Measurements from ENCODE around the gene IRF8. TPM values are rescaled to one million over a fixed set of nuclear protein-coding genes. Genes with fewer than 3 reads are reported as not detected.

IRF8 gene
- total and polyA plus RNA-seq, 2 of the 13 experiments (the other 11 are each of a cell fraction or from before 2014, with no cell fraction given): not detected

GRCh38 chr16:85914423-85914794, 15.4 kb downstream of the IRF8 start:
- Histone ChIP-seq H3K27ac (ENCODE audit: extremely low read length, insufficient read depth, low read length) (no peak overlapping the region), H2AFZ (ENCODE audit: low read length) (no peak overlapping the region), H3K9ac (ENCODE audit: insufficient read depth, low read depth, low read length) (no peak overlapping the region), H4K20me1 (ENCODE audit: insufficient read depth, low read length) (no peaks in the 10 kb centered on the region), H3K79me2 (ENCODE audit: insufficient read depth, low read length) (no peaks in the 10 kb centered on the region), H3K4me3 (replicated peaks in 1 of 3; ENCODE audit: insufficient read depth in 1 of 3, low read depth in 2 of 3, low read length in 3 of 3) (no peak overlapping the region), H3K4me2 (ENCODE audit: low read depth, low read length) (no peak overlapping the region), H3K27me3 (ENCODE audit: control insufficient read depth in 1 of 2, insufficient read depth in 2 of 2, low read length in 2 of 2) (peaks cover 3 to 35% of the 10 kb centered on the region in 2 experiments; a peak in 4 of 5 replicates), H3K9me3 (ENCODE audit: low read length) (no peaks in the 10 kb centered on the region), H3K36me3 (replicated peaks in 1 of 2; ENCODE audit: control insufficient read depth in 1 of 2, insufficient read depth in 2 of 2, low read length in 2 of 2) (no peaks in the 10 kb centered on the region), H3K4me1 (ENCODE audit: insufficient read depth, low read length) (peaks cover 15% of the 10 kb centered on the region)
- ChIA-PET POLR2A (no interaction called here), CTCF (ENCODE audit: low intra/inter-chr PET ratio, low total read pairs) (no interaction called here)
- WGBS (ENCODE audit: low lambda C conversion rate): 70% methylated on average over 17 of the region's 17 CpGs
- TF ChIP-seq MAX (IDR thresholded peaks at IDR 0.05): no peak
- no peak for TF ChIP-seq RAD21 (CRISPR knock-in tag; IDR thresholded peaks at IDR 0.05)
- TF ChIP-seq TFDP2 (CRISPR knock-in tag; IDR thresholded peaks at IDR 0.05): no peak
- TF ChIP-seq ZNF678 (CRISPR knock-in tag; IDR thresholded peaks at IDR 0.05): no peak
- TF ChIP-seq XBP1 (CRISPR knock-in tag; IDR thresholded peaks at IDR 0.05): no peak
- no peak for TF ChIP-seq TEF (CRISPR knock-in tag; IDR thresholded peaks at IDR 0.05)
- TF ChIP-seq, protein P1, sequence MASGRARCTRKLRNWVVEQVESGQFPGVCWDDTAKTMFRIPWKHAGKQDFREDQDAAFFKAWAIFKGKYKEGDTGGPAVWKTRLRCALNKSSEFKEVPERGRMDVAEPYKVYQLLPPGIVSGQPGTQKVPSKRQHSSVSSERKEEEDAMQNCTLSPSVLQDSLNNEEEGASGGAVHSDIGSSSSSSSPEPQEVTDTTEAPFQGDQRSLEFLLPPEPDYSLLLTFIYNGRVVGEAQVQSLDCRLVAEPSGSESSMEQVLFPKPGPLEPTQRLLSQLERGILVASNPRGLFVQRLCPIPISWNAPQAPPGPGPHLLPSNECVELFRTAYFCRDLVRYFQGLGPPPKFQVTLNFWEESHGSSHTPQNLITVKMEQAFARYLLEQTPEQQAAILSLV (CRISPR knock-in tag; IDR thresholded peaks at IDR 0.05; ENCODE audit: borderline replicate concordance): no peak
- no peak for TF ChIP-seq ZNF10 (CRISPR knock-in tag; IDR thresholded peaks at IDR 0.05; ENCODE audit: borderline replicate concordance, low read depth)
- TF ChIP-seq AKAP8 (CRISPR knock-in tag; IDR thresholded peaks at IDR 0.05): no peak
- no peak for TF ChIP-seq KDM6A (CRISPR knock-in tag; IDR thresholded peaks at IDR 0.05; ENCODE audit: low read depth)
- TF ChIP-seq MAFK (conservative IDR thresholded peaks at IDR 0.05 in 1 of 2, IDR thresholded peaks at IDR 0.05 in 1 of 2; ENCODE audit: low read length in 2 of 2): no peak
- no peak for TF ChIP-seq IKZF1 (IDR thresholded peaks at IDR 0.05)
- no peak for TF ChIP-seq ZGPAT (CRISPR knock-in tag; IDR thresholded peaks at IDR 0.05)
- TF ChIP-seq, protein P2, sequence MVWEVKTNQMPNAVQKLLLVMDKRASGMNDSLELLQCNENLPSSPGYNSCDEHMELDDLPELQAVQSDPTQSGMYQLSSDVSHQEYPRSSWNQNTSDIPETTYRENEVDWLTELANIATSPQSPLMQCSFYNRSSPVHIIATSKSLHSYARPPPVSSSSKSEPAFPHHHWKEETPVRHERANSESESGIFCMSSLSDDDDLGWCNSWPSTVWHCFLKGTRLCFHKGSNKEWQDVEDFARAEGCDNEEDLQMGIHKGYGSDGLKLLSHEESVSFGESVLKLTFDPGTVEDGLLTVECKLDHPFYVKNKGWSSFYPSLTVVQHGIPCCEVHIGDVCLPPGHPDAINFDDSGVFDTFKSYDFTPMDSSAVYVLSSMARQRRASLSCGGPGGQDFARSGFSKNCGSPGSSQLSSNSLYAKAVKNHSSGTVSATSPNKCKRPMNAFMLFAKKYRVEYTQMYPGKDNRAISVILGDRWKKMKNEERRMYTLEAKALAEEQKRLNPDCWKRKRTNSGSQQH (CRISPR knock-in tag; IDR thresholded peaks at IDR 0.05; ENCODE audit: low read depth): no peak
- no peak for TF ChIP-seq ZBTB44 (CRISPR knock-in tag; IDR thresholded peaks at IDR 0.05)
- no peak for TF ChIP-seq ZNF616 (CRISPR knock-in tag; IDR thresholded peaks at IDR 0.05; ENCODE audit: low read depth)
- no peak for FAIRE-seq
- BruUV-seq (replicated peaks): no TSS peak
- no peak for ATAC-seq
- no peak for DNase-seq (ENCODE audit: low spot score)
- in situ Hi-C loops (cut with HindIII; ENCODE audit: extremely low pct_ligation_motif_present, low pct_unique_long_range_greater_than_20kb) (no loop called here), intact Hi-C loops (cut with micrococcal nuclease; ENCODE audit: unreplicated experiment) (no loop called here)

Measured in HepG2 (cell line).